Spinal cord (tissue), 10 donors: ENCODE data around the gene TPX2. TPM values are rescaled to one million over a fixed set of nuclear protein-coding genes. Genes with fewer than 3 reads are reported as not detected.

Experiments used
- DNase-seq, 6 donors: peaks; one replicate each; pipeline versions ENCODE4 v3.0.0 to v3.0.0-alpha.2; 2013 to 2015; ENCODE audit warnings: low spot score in 6 of 6, low read depth in 4 of 6
- H3K27ac ChIP-seq: one replicate; pipeline ENCODE4 v1.5.1; 2013; ENCODE audit warnings: low read depth, low read length, control low read depth
- H3K27me3 ChIP-seq: one replicate; pipeline ENCODE4 v1.6.1; 2013; ENCODE audit warnings: low read length; ENCODE audit not compliant: control insufficient read depth, insufficient read depth
- H3K36me3 ChIP-seq: one replicate; pipeline ENCODE4 v1.6.1; 2013; ENCODE audit warnings: low read length; ENCODE audit not compliant: control insufficient read depth, insufficient read depth
- H3K4me1 ChIP-seq: one replicate; pipeline ENCODE4 v1.6.1; 2013; ENCODE audit warnings: low read length; ENCODE audit not compliant: control insufficient read depth, insufficient read depth
- H3K4me3 ChIP-seq: one replicate; pipeline ENCODE4 v1.5.1; 2013; ENCODE audit warnings: low read depth, low read length, control low read depth
- H3K9me3 ChIP-seq: one replicate; pipeline ENCODE4 v1.6.1; 2013; ENCODE audit warnings: low read length; ENCODE audit not compliant: control insufficient read depth, insufficient read depth
- WGBS: methylation state at CpG from one replicate; pipeline ENCODE4 v1.1.5; 2013; ENCODE audit warnings: missing lambda C conversion rate; ENCODE audit not compliant: insufficient coverage; 5-methylcytosine and 5-hydroxymethylcytosine counted together
- polyA plus RNA-seq, 2 donors: library from polyadenylated mRNA; unstranded; fragments of 120-200 nt; gene quantifications; one replicate each; pipeline ENCODE4 v1.2.1, GENCODE V29; 2013; ENCODE audit not compliant: insufficient read length in 2 of 2
- total RNA-seq, 2 donors: library from RNA; depleted of rRNA in 1 of 2; stranded (reverse); fragments of 120-200 nt in 1 of 2; fragments of >200 nt in 1 of 2; gene quantifications; one replicate each; pipeline versions ENCODE4 v1.2.3 to v1.2.4, GENCODE V29; 2013 to 2014
- donor health status: healthy.

Gene TPX2
- total and polyA plus RNA-seq, 4 donors: 14.4 to 31.8 (median 27.5) TPM

GRCh38 chr20:31707258-31707615 is 31.9 kb upstream of the TPX2 start:
- no peaks in the 10 kb centered on the region for H3K9me3 ChIP-seq
- peaks cover 36% of the 10 kb centered on the region for H3K36me3 ChIP-seq
- H3K27ac ChIP-seq: no peak overlapping the region
- no peak for DNase-seq
- H3K4me1 ChIP-seq: peaks cover 11% of the 10 kb centered on the region
- H3K27me3 ChIP-seq: no peaks in the 10 kb centered on the region
- no peak overlapping the region for H3K4me3 ChIP-seq
- WGBS: 100% methylated on average over 3 of the region's 5 CpGs

DNA sequence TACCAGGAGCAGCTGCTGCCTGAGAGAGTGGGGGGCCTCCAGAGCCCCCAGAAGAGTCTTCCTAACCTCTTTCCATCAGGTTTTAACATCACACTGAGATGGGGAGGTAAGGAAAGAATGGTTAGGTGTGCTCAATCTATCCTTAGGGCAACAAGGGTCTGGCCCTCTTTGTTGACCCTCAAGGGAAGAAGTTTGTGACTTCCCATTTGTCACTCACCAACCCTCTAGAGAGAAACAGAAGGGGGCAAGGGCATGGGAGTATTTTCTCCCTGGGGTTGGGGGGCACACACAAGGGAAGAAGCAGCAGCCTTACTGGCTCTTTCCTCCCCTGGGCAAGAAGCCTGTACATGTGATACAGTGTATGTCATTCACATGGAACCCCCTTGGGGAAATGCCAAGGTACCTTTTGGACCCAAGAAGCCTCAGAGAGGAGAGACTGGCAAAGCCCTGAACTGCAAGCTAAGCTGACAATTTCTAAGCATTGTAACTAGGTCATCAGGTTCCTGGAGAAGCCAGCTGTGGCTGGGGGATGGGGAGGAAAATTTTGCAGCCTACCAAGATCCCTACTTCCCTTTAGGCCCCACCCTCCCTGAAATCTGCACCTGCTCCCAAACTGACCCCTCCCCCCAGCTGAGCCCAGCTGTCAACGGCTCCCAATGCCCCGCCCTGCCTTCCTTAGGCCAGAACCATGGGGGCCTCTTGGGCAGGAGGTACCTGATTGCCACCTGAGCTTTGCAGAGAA is 30.9 kb upstream of the TPX2 start:
- Histone ChIP-seq H3K36me3 (peaks cover 36% of the 10 kb centered on the region), H3K27me3 (no peaks in the 10 kb centered on the region), H3K9me3 (no peaks in the 10 kb centered on the region), H3K4me1 (peaks cover 20% of the 10 kb centered on the region), H3K4me3 (no peak overlapping the region), H3K27ac (no peak overlapping the region)
- WGBS: 41% methylated on average over 2 of the region's 2 CpGs
- peak in 1 of 6 donors; percentile 22 for DNase-seq

DNA sequence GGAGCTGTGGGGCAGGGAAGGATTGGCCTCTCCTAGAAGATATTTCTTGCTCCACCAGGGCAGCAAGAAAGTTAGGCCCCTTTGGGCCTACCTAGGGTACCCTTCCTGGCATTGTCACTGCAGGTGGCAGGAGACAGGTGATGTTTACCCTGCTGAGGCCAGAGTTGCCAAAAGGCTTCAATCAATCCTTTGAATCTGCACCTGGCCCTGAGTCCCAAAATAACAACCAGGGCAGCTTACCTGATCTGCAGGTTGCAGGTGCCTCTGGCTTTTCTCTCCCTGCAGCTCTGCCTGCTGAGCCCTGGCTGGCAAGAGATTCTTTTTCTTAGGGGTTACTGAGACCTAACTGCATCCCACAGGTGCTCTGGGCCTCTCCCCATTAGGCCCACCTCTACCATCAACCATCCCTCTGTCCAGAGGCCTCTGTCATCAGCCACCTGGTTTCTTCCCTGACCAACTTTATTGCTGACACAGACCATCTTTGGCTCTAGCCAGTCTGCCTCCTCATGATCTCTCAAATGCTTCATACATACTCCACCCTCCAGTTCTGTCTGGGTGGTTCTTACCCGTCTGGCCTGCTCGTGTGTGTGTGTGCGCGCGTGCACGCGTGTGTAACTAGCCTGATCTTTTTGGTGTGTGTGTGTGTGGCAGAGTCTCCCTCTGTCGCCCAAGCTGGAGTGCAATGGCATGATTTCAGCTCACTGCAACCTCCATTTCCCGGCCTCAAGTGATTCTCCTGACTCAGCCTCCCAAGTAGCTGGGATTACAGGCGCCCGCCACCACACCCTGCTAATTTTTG is 30.2 kb upstream of the TPX2 start:
- Histone ChIP-seq H3K4me3 (no peak overlapping the region), H3K27me3 (no peaks in the 10 kb centered on the region), H3K9me3 (no peaks in the 10 kb centered on the region), H3K27ac (no peak overlapping the region), H3K4me1 (peaks cover 23% of the 10 kb centered on the region), H3K36me3 (peaks cover 36% of the 10 kb centered on the region)
- DNase-seq: no peak
- 100% methylated on average over 4 of the region's 11 CpGs for WGBS

- no peaks in the 10 kb centered on the region for H3K27me3 ChIP-seq
- H3K36me3 ChIP-seq: peaks cover 36% of the 10 kb centered on the region
- no peak overlapping the region for H3K27ac ChIP-seq
- H3K4me1 ChIP-seq: peaks cover 23% of the 10 kb centered on the region
- 92% methylated on average over 4 of the region's 5 CpGs for WGBS
- H3K4me3 ChIP-seq: no peak overlapping the region
- H3K9me3 ChIP-seq: no peaks in the 10 kb centered on the region
- DNase-seq: no peak
Observed at GRCh38 chr20:31709939-31710338, 29.2 kb upstream of the TPX2 start.

- H3K9me3 ChIP-seq: no peaks in the 10 kb centered on the region
- peaks cover 39% of the 10 kb centered on the region for H3K36me3 ChIP-seq
- H3K27ac ChIP-seq: no peak overlapping the region
- no peak for DNase-seq
- H3K4me3 ChIP-seq: no peak overlapping the region
- no CpG with 5 or more reads among the region's 5 CpGs for WGBS
- H3K27me3 ChIP-seq: no peaks in the 10 kb centered on the region
- H3K4me1 ChIP-seq: peaks cover 23% of the 10 kb centered on the region
Observed at GRCh38 chr20:31710423-31711108, 28.5 kb upstream of the TPX2 start.

DNA sequence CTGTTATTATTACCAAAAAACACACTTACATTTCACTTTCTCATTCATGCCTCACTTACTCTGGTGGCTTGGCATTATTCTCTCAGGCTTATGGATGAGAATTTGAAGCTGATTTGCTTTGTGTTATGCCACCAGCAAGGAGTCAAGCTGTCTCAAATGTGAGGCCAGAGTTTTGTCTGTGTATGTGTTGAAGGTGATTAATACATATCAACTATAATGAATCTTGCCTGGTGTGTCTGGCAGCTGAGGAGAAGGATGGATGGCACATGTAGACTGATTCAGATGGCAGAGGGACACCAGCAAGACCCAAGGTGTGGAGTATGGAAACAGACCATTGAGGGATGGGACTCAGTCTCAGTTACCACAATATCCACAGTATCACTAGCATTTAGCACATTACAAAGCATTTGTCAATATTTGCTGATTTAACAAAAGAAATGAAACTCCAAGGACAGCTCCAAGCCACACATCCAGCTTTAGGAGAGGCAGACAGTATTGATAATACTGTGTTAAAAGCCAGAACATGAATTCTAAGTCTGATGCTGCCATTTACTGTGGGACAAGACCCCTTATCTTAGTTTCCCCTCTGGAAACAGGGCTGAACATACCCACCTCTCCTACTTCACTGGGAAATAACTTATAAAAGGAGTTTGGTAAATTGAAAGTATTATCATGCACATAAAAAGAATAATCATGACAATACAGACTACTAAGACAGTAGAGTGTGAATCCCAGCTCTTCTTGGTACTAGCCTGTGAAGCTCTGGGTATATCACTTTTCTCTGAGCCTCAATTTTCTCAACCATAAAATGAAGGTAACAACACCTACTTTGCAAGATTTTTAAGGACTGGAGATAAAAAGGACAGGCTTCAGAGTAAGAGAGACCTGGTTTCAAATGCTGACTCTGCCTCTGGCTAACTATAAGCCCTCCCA is 27.6 kb upstream of the TPX2 start:
- DNase-seq: no peak
- H3K4me3 ChIP-seq: no peak overlapping the region
- H3K9me3 ChIP-seq: no peaks in the 10 kb centered on the region
- peaks cover 23% of the 10 kb centered on the region for H3K4me1 ChIP-seq
- peaks cover 39% of the 10 kb centered on the region for H3K36me3 ChIP-seq
- peak overlapping the region; percentile 87 for H3K27ac ChIP-seq
- no peaks in the 10 kb centered on the region for H3K27me3 ChIP-seq

DNA sequence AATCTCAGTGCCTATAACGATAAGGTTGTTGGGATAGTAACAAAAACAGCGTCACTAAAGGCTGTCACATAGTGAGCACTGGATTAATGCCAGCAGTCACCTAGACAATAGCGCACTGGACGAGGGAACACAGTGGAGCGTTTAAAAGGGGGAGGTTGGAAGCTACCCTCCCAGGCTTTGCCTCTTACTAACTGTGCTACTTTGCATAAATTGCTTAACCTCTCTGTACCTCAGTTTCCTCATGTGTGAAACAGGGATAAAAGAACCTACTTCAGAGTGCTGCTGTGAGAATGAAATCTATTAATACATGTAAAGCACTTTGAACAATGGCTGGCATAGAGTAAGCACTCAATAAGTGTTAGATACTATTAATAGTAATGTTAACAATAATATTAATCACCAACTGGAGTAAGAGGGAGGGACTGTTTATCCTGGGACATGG is 27.0 kb upstream of the TPX2 start:
- no peaks in the 10 kb centered on the region for H3K27me3 ChIP-seq
- no CpG with 5 or more reads among the region's 5 CpGs for WGBS
- peak in 2 of 6 donors; percentile 63 to 64 for DNase-seq
- H3K4me3 ChIP-seq: no peak overlapping the region
- peaks cover 39% of the 10 kb centered on the region for H3K36me3 ChIP-seq
- H3K27ac ChIP-seq: peak overlapping the region; percentile 87
- peaks cover 23% of the 10 kb centered on the region for H3K4me1 ChIP-seq
- no peaks in the 10 kb centered on the region for H3K9me3 ChIP-seq

DNA sequence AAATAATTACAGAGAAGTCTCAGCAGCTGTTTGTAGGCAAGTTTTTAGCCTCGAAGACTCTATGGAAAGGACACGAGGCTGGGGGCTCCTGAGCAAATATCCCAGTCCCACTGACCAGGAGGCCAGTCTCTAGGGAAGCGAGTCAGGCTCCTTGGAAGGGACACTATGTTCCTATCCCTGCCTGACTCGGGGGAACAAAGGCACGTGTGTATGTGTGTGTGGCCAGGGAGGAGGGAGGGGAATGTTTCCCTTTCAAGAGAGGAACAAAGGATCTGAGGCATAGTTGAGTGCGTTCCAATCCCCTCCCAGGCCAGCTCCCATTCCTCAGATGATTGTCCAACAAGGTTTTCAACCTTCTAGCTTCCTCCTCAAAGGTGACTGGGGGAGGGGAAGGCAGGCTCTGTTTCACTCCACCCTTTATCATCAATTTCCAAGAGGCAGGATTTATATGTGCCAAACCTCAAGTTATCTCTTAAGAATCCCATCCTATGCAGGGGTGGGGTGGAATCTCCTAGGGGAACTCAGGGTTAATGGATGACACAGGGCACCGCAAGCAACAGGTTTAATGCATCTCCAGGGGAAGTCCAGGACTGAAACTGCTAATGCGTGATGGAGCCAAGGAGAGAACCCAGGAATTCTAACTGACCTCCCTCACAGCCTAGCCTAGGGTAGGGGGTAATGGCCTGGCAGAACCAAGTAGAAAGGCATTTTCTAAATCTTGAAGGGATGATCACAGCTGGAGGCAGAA is 26.4 kb upstream of the TPX2 start:
- 15% methylated on average over 4 of the region's 8 CpGs for WGBS
- Histone ChIP-seq H3K27ac (peak overlapping the region; percentile 87), H3K27me3 (no peaks in the 10 kb centered on the region), H3K9me3 (no peaks in the 10 kb centered on the region), H3K36me3 (peaks cover 33% of the 10 kb centered on the region), H3K4me1 (peaks cover 23% of the 10 kb centered on the region), H3K4me3 (no peak overlapping the region)
- peak in 2 of 6 donors; percentile 72 to 86 for DNase-seq
